ENCODE measurements around the gene HLA-A. TPM values are rescaled to one million over a fixed set of nuclear protein-coding genes. Genes with fewer than 3 reads are reported as not detected.

Gene HLA-A
- total and polyA plus RNA-seq, 2 of the 13 experiments (the other 11 are each of a cell fraction or from before 2014, with no cell fraction given) = 345 to 527 TPM

GRCh38 chr6:29964887-29965562, 22.7 kb downstream of the HLA-A start:
- no peak overlapping the region for H2AFZ ChIP-seq (ENCODE audit: low read length)
- H3K79me2 ChIP-seq (ENCODE audit: insufficient read depth, low read length) = peaks cover 14% of the 10 kb centered on the region
- CTCF ChIA-PET (ENCODE audit: low intra/inter-chr PET ratio, low total read pairs) = no interaction called here
- H3K9ac ChIP-seq (ENCODE audit: insufficient read depth, low read depth, low read length) = peak overlapping the region; percentile 91
- peak overlapping the region; percentile 98 for H3K4me2 ChIP-seq (ENCODE audit: low read depth, low read length)
- no peaks in the 10 kb centered on the region for H3K36me3 ChIP-seq (replicated peaks in 1 of 2; ENCODE audit: control insufficient read depth in 1 of 2, insufficient read depth in 2 of 2, low read length in 2 of 2)
- WGBS (ENCODE audit: low lambda C conversion rate) = under 1% methylated on average over 7 of the region's 7 CpGs
- POLR2A ChIA-PET = interaction anchor here (0.7 to 4.8 kb wide), 14 partner anchors 11 to 254 kb away, joined by 3 to 76 read pairs (median 4); partner anchors contain the start of genes HLA-A and POLR1H
- H3K9me3 ChIP-seq (ENCODE audit: low read length) = no peaks in the 10 kb centered on the region
- H3K27ac ChIP-seq (ENCODE audit: extremely low read length, insufficient read depth, low read length) = peak overlapping the region; percentile 84
- ATAC-seq (peak; percentile 92), FAIRE-seq (peak; percentile 95), DNase-seq (ENCODE audit: low spot score) (peak; percentile 94)
- no peaks in the 10 kb centered on the region for H4K20me1 ChIP-seq (ENCODE audit: insufficient read depth, low read length)
- H3K4me3 ChIP-seq (replicated peaks in 1 of 3; ENCODE audit: insufficient read depth in 1 of 3, low read depth in 2 of 3, low read length in 3 of 3) = peak overlapping the region; percentile 75 to 84 (median 77)
- in situ Hi-C loops (cut with HindIII; ENCODE audit: extremely low pct_ligation_motif_present, low pct_unique_long_range_greater_than_20kb) (no loop called here), intact Hi-C loops (cut with micrococcal nuclease; ENCODE audit: unreplicated experiment) (loop anchor here (1.0 to 5.0 kb wide), 3 partner anchors 11 to 58 kb away; partner anchors contain the start of gene HLA-A)
- H3K27me3 ChIP-seq (ENCODE audit: control insufficient read depth in 1 of 2, insufficient read depth in 2 of 2, low read length in 2 of 2) = no peaks in the 10 kb centered on the region; a peak in 1 of 5 replicates
- peaks cover 38% of the 10 kb centered on the region for H3K4me1 ChIP-seq (ENCODE audit: insufficient read depth, low read length)
- BruUV-seq (replicated peaks) = TSS peak; percentile 94
- TF ChIP-seq SSRP1 (CRISPR knock-in tag; IDR thresholded peaks at IDR 0.05) = no peak
- TF ChIP-seq SNAPC4 (CRISPR knock-in tag; IDR thresholded peaks at IDR 0.05) = peak; percentile 69; the same call in 1 of the 2 replicates
- no peak for TF ChIP-seq EZH2 (conservative IDR thresholded peaks at IDR 0.05; ENCODE audit: low read depth, low read length)
- peak; percentile 87 for TF ChIP-seq TARDBP (CRISPR knock-in tag; IDR thresholded peaks at IDR 0.05)
- no peak for TF ChIP-seq HCFC1 (IDR thresholded peaks at IDR 0.05; ENCODE audit: low read depth, low read length)
- no peak for TF ChIP-seq DMTF1 (CRISPR knock-in tag; IDR thresholded peaks at IDR 0.05)
- 0 out of 2 replicates have a peak, but pooled peaks have one; percentile 70 for TF ChIP-seq ZNF337 (CRISPR knock-in tag; IDR thresholded peaks at IDR 0.05; ENCODE audit: borderline replicate concordance, low read depth)
- TF ChIP-seq ARID4A (CRISPR knock-in tag; IDR thresholded peaks at IDR 0.05; ENCODE audit: borderline replicate concordance) = peak; percentile 83; the same call in 1 of the 2 replicates
- no peak for TF ChIP-seq ZNF414 (CRISPR knock-in tag; IDR thresholded peaks at IDR 0.05)
- no peak for TF ChIP-seq RBM39 (IDR thresholded peaks at IDR 0.05; ENCODE audit: low read depth, low read length, poor library complexity, severe bottlenecking)

All from HepG2 (cell line).